ENCODE measurements around the gene ZNF180. TPM values are rescaled to one million over a fixed set of nuclear protein-coding genes. Genes with fewer than 3 reads are reported as not detected.

Gene ZNF180
- total and polyA plus RNA-seq, 3 donors from 2014 or later, result 4.7 to 8.9 (median 6.9) TPM

- H3K4me3 ChIP-seq, result no peak overlapping the region
- H3K9me3 ChIP-seq, result no peaks in the 10 kb centered on the region
- H3K27ac ChIP-seq, result no peak overlapping the region
- DNase-seq, result no peak
- TF ChIP-seq CTCF (IDR thresholded peaks at IDR 0.05) (no peak), POLR2A (IDR thresholded peaks at IDR 0.05) (no peak)
- no peaks in the 10 kb centered on the region for H3K36me3 ChIP-seq (ENCODE audit: low read depth, missing control alignments)
- intact Hi-C loops (cut with DNase I; ENCODE audit: low total_unique reads), result no loop called here
- H3K27me3 ChIP-seq, result no peaks in the 10 kb centered on the region
- WGBS, 2 donors, result 95 to 98% methylated on average over 2 of the region's 2 CpGs
- H3K4me1 ChIP-seq, result no peaks in the 10 kb centered on the region
Measured at GRCh38 chr19:44435441-44435840, 64.9 kb downstream of the ZNF180 start.

GRCh38 chr19:44430956-44431355 lies 69.4 kb downstream of the ZNF180 start:
- H3K36me3 ChIP-seq (ENCODE audit: low read depth, missing control alignments), result no peaks in the 10 kb centered on the region

More at GRCh38 chr19:44430956-44431355, 69.4 kb downstream of the ZNF180 start:
- intact Hi-C loops (cut with DNase I; ENCODE audit: low total_unique reads), result no loop called here
- no peak for DNase-seq
- H3K27me3 ChIP-seq, result no peaks in the 10 kb centered on the region
- no peaks in the 10 kb centered on the region for H3K9me3 ChIP-seq
- no peaks in the 10 kb centered on the region for H3K4me1 ChIP-seq
- no peak for TF ChIP-seq POLR2A (IDR thresholded peaks at IDR 0.05)
- no peak overlapping the region for H3K4me3 ChIP-seq
- H3K27ac ChIP-seq, result no peak overlapping the region
- WGBS, 2 donors, result 93 to 94% methylated on average over 1 of the region's 1 CpG

Other genes with a start within 250 kb of the ZNF180 start
- 10 to 100 TPM in 1 of 2 donors, 1 to 10 TPM in 1; 6.4 to 11.6 TPM for gene ZNF233, start 240.6 kb downstream of the ZNF180 start, total RNA-seq
- 27.7 TPM for gene ZNF233, start 240.6 kb downstream of the ZNF180 start, polyA plus RNA-seq (ENCODE audit: insufficient read depth, low read depth, low replicate concordance)
- 10 to 100 TPM; 11.1 to 12.1 TPM for gene ZNF235, start 195.5 kb downstream of the ZNF180 start, total RNA-seq
- gene ZNF235, start 195.5 kb downstream of the ZNF180 start, polyA plus RNA-seq (ENCODE audit: insufficient read depth, low read depth, low replicate concordance), result 4.6 TPM
- gene ZNF112, start 143.8 kb downstream of the ZNF180 start, total RNA-seq, result 1 to 10 TPM; 7.6 to 9.8 TPM
- 4.0 TPM for gene ZNF112, start 143.8 kb downstream of the ZNF180 start, polyA plus RNA-seq (ENCODE audit: insufficient read depth, low read depth, low replicate concordance)
- gene ZNF285, start 98.9 kb downstream of the ZNF180 start, total RNA-seq, result 1 to 10 TPM; 7.1 to 7.9 TPM
- gene ZNF285, start 98.9 kb downstream of the ZNF180 start, polyA plus RNA-seq (ENCODE audit: insufficient read depth, low read depth, low replicate concordance), result 5.4 TPM
- 1 to 10 TPM; 5.1 to 5.8 TPM for gene ZNF229, start 52.0 kb downstream of the ZNF180 start, total RNA-seq
- gene ZNF229, start 52.0 kb downstream of the ZNF180 start, polyA plus RNA-seq (ENCODE audit: insufficient read depth, low read depth, low replicate concordance), result 4.4 TPM
- under 1 TPM; 0.62 to 0.87 TPM for gene CEACAM20, start 29.2 kb upstream of the ZNF180 start, total RNA-seq
- gene CEACAM20, start 29.2 kb upstream of the ZNF180 start, polyA plus RNA-seq (ENCODE audit: insufficient read depth, low read depth, low replicate concordance), result 0.53 TPM
- under 1 TPM; 0.37 to 0.79 TPM for gene IGSF23, start 113.0 kb upstream of the ZNF180 start, total RNA-seq
- not detected for gene IGSF23, start 113.0 kb upstream of the ZNF180 start, polyA plus RNA-seq (ENCODE audit: insufficient read depth, low read depth, low replicate concordance)
- 10 to 100 TPM; 29.1 to 41.1 TPM for gene PVR, start 143.4 kb upstream of the ZNF180 start, total RNA-seq
- gene PVR, start 143.4 kb upstream of the ZNF180 start, polyA plus RNA-seq (ENCODE audit: insufficient read depth, low read depth, low replicate concordance), result 31.9 TPM
- 10 to 100 TPM in 1 of 2 donors, 1 to 10 TPM in 1; 9.9 to 11.2 TPM for gene CEACAM19, start 171.0 kb upstream of the ZNF180 start, total RNA-seq
- gene CEACAM19, start 171.0 kb upstream of the ZNF180 start, polyA plus RNA-seq (ENCODE audit: insufficient read depth, low read depth, low replicate concordance), result 14.7 TPM
- under 1 TPM in 1 of 2 donors, not detected in 1; 0.50 TPM for gene CEACAM16, start 198.6 kb upstream of the ZNF180 start, total RNA-seq
- gene CEACAM16, start 198.6 kb upstream of the ZNF180 start, polyA plus RNA-seq (ENCODE audit: insufficient read depth, low read depth, low replicate concordance), result not detected
- gene BCL3, start 248.2 kb upstream of the ZNF180 start, total RNA-seq, result 10 to 100 TPM; 31.7 to 38.1 TPM
- gene BCL3, start 248.2 kb upstream of the ZNF180 start, polyA plus RNA-seq (ENCODE audit: insufficient read depth, low read depth, low replicate concordance), result 15.5 TPM